Measurements from ENCODE around the gene KIF12.
"Not testable (repeated sequence)": the region's sequence is repeated elsewhere in the genome, so short reads cannot be mapped to it uniquely, and the experiment has no call there.

Gene KIF12

GRCh38 chr9:114098936-114099668, at the start of gene KIF12:
Gene KIF12 (minus strand): TSS chr9:114099292. CDS start chr9:114099276, 16 bp downstream.
- no peak for DNase-seq

GRCh38 chr9:114146735-114147134, 47.6 kb upstream of the KIF12 start:
- DNase-seq, result no peak

GRCh38 chr9:114143234-114143633, 44.1 kb upstream of the KIF12 start:
- DNase-seq, result no peak

- no peak for DNase-seq
Observed at GRCh38 chr9:114141553-114142402, 42.7 kb upstream of the KIF12 start.

GRCh38 chr9:114140850-114141249, 41.8 kb upstream of the KIF12 start:
- DNase-seq, result no peak

- DNase-seq, result no peak
Observed at GRCh38 chr9:114140401-114140800, 41.3 kb upstream of the KIF12 start.

- DNase-seq, result no peak
Observed at GRCh38 chr9:114139071-114139470, 40.0 kb upstream of the KIF12 start.

GRCh38 chr9:114138552-114138971, 39.5 kb upstream of the KIF12 start:
- no peak for DNase-seq

GRCh38 chr9:114137831-114138230, 38.7 kb upstream of the KIF12 start:
- DNase-seq, result no peak

GRCh38 chr9:114134827-114135396, 35.8 kb upstream of the KIF12 start:
- no peak for DNase-seq

GRCh38 chr9:114132550-114132918, 33.4 kb upstream of the KIF12 start:
- DNase-seq, result no peak

GRCh38 chr9:114131808-114132549, 32.9 kb upstream of the KIF12 start:
- DNase-seq, result no peak

GRCh38 chr9:114130624-114131277, 31.7 kb upstream of the KIF12 start:
- DNase-seq, result no peak

- no peak for DNase-seq
Observed at GRCh38 chr9:114130141-114130540, 31.0 kb upstream of the KIF12 start.

- DNase-seq, result not testable (repeated sequence)
Observed at GRCh38 chr9:114128759-114129158, 29.7 kb upstream of the KIF12 start.

- no peak for DNase-seq
Observed at GRCh38 chr9:114126247-114127060, 27.4 kb upstream of the KIF12 start.

GRCh38 chr9:114125476-114126013, 26.5 kb upstream of the KIF12 start:
- no peak for DNase-seq

GRCh38 chr9:114124666-114125475, 25.8 kb upstream of the KIF12 start:
- DNase-seq, result no peak

- DNase-seq, result no peak
Observed at GRCh38 chr9:114124138-114124537, 25.0 kb upstream of the KIF12 start.

Data from NCI-H1105 (cell line).